Activated CD8-positive, alpha-beta memory T cell treated with anti-CD3 and anti-CD28 coated beads, Interleukin-2, amount 10 ng/mL, durations not matched to agents 7 days and 5 days (primary cell): ENCODE results near the gene SHFL. TPM values are rescaled to one million over a fixed set of nuclear protein-coding genes. Genes with fewer than 3 reads are reported as not detected.

Experiments
- ATAC-seq: fragments of 150-1000 bp; cut with Tn5 transposase; one replicate; pipeline ENCODE4 v1.10.0; 2021; ENCODE audit warnings: moderate library complexity
- CTCF ChIA-PET: fragments of 350-600 bp; sonication (Branson Sonifier 250); formaldehyde crosslinking; loops from one replicate; lab custom pipeline; 2021; ENCODE audit warnings: antibody characterized with exemption; lab: Charles Lee
- DNase-seq: peaks from one replicate; pipeline ENCODE4 v3.0.0-alpha.2; 2020
- H3K27ac Mint-ChIP-seq: one replicate; pipeline ENCODE4 v1.8.0; 2021; ENCODE audit warnings: mild to moderate bottlenecking, mixed read lengths
- H3K27me3 Mint-ChIP-seq: one replicate; pipeline ENCODE4 v1.8.0; 2021; ENCODE audit warnings: mixed read lengths
- H3K36me3 Mint-ChIP-seq: one replicate; pipeline ENCODE4 v1.8.0; 2021; ENCODE audit warnings: mild to moderate bottlenecking, mixed read lengths
- H3K4me1 Mint-ChIP-seq: one replicate; pipeline ENCODE4 v1.8.0; 2021; ENCODE audit warnings: mixed read lengths
- H3K4me3 Mint-ChIP-seq: one replicate; pipeline ENCODE4 v1.8.0; 2021; ENCODE audit warnings: mild to moderate bottlenecking, moderate library complexity, mixed read lengths
- H3K9me3 Mint-ChIP-seq: one replicate; pipeline ENCODE4 v1.8.0; 2022; ENCODE audit warnings: low read depth, mixed read lengths
- total RNA-seq, 2 experiments: library from RNA; stranded (reverse); gene quantifications; one replicate each; pipeline ENCODE4 v1.2.3, GENCODE V29; 2021

The SHFL gene
- total RNA-seq, 2 experiments from 2014 or later: 95.3 to 146 TPM

- Mint-ChIP-seq H3K27me3 (no peaks in the 10 kb centered on the region), H3K36me3 (peaks cover 41% of the 10 kb centered on the region), H3K4me3 (no peak overlapping the region), H3K4me1 (peaks cover 69% of the 10 kb centered on the region), H3K9me3 (no peaks in the 10 kb centered on the region), H3K27ac (no peak overlapping the region)
- ATAC-seq (no peak), DNase-seq (no peak)
- CTCF ChIA-PET: interaction anchor here (1.1 to 7.6 kb wide), 5 partner anchors 8 to 136 kb away, joined by 3 to 147 read pairs (median 15); partner anchors contain the start of gene PPAN
Observed at GRCh38 chr19:10114651-10115391, 28.7 kb downstream of the SHFL start.

GRCh38 chr19:10115392-10116084 is 29.4 kb downstream of the SHFL start:
- no peaks in the 10 kb centered on the region for H3K9me3 Mint-ChIP-seq
- H3K27me3 Mint-ChIP-seq: no peaks in the 10 kb centered on the region
- CTCF ChIA-PET: interaction anchor here (1.1 to 7.6 kb wide), 3 partner anchors 9 to 135 kb away, joined by 3 to 147 read pairs (median 10); partner anchors contain the start of gene PPAN
- DNase-seq (no peak), ATAC-seq (no peak)
- H3K27ac Mint-ChIP-seq: peak overlapping the region; percentile 36
- peaks cover 64% of the 10 kb centered on the region for H3K4me1 Mint-ChIP-seq
- H3K36me3 Mint-ChIP-seq: peaks cover 35% of the 10 kb centered on the region
- no peak overlapping the region for H3K4me3 Mint-ChIP-seq

GRCh38 chr19:10116085-10116865 is 30.2 kb downstream of the SHFL start:
- peak overlapping the region; percentile 36 for H3K27ac Mint-ChIP-seq
- DNase-seq: no peak

GRCh38 chr19:10116866-10117616 is 30.9 kb downstream of the SHFL start:
- Mint-ChIP-seq H3K9me3 (no peaks in the 10 kb centered on the region), H3K27ac (peak overlapping the region; percentile 33), H3K27me3 (no peaks in the 10 kb centered on the region), H3K36me3 (peaks cover 28% of the 10 kb centered on the region), H3K4me1 (peaks cover 54% of the 10 kb centered on the region), H3K4me3 (no peak overlapping the region)
- CTCF ChIA-PET: interaction anchor here (0.9 to 7.6 kb wide), 4 partner anchors 11 to 112 kb away, joined by 3 to 147 read pairs (median 6); partner anchors contain the start of gene PPAN
- no peak for DNase-seq
- ATAC-seq: no peak

More at GRCh38 chr19:10116085-10116865, 30.2 kb downstream of the SHFL start:
- CTCF ChIA-PET: interaction anchor here (1.1 to 7.6 kb wide), 3 partner anchors 10 to 113 kb away, joined by 3 to 147 read pairs (median 10); partner anchors contain the start of gene PPAN
- ATAC-seq: no peak
- Mint-ChIP-seq H3K36me3 (peaks cover 32% of the 10 kb centered on the region), H3K4me3 (no peak overlapping the region), H3K4me1 (peaks cover 62% of the 10 kb centered on the region), H3K9me3 (no peaks in the 10 kb centered on the region), H3K27me3 (no peaks in the 10 kb centered on the region)

- Mint-ChIP-seq H3K4me1 (peaks cover 37% of the 10 kb centered on the region), H3K27ac (peak overlapping the region; percentile 90), H3K4me3 (peak overlapping the region; percentile 97), H3K27me3 (no peaks in the 10 kb centered on the region), H3K9me3 (no peaks in the 10 kb centered on the region), H3K36me3 (peaks cover 24% of the 10 kb centered on the region)
- ATAC-seq (no peak), DNase-seq (no peak)
- CTCF ChIA-PET: interaction anchor here (0.5 to 1.5 kb wide), 7 partner anchors 10 to 30 kb away, joined by 3 to 4 read pairs (median 3); no protein-coding TSS in a partner anchor
Observed at GRCh38 chr19:10118960-10119359, 32.8 kb downstream of the SHFL start.

GRCh38 chr19:10120538-10121189 is 34.5 kb downstream of the SHFL start:
- no peaks in the 10 kb centered on the region for H3K9me3 Mint-ChIP-seq
- no peak for DNase-seq
- peaks cover 30% of the 10 kb centered on the region for H3K4me1 Mint-ChIP-seq
- peaks cover 18% of the 10 kb centered on the region for H3K36me3 Mint-ChIP-seq
- no peak for ATAC-seq
- no peak overlapping the region for H3K27ac Mint-ChIP-seq
- H3K4me3 Mint-ChIP-seq: no peak overlapping the region
- CTCF ChIA-PET: interaction anchor here (0.6 to 2.0 kb wide), 13 partner anchors 8 to 363 kb away, joined by 3 to 7 read pairs (median 4); partner anchors contain the start of gene PPAN
- no peaks in the 10 kb centered on the region for H3K27me3 Mint-ChIP-seq

GRCh38 chr19:10122045-10122444 is 35.9 kb downstream of the SHFL start:
- ATAC-seq (no peak), DNase-seq (no peak)
- CTCF ChIA-PET: interaction anchor here (0.7 to 2.2 kb wide), 3 partner anchors 9 to 1467 kb away, joined by 3 to 9 read pairs (median 7); no protein-coding TSS in a partner anchor
- no peaks in the 10 kb centered on the region for H3K9me3 Mint-ChIP-seq
- no peak overlapping the region for H3K4me3 Mint-ChIP-seq
- H3K27me3 Mint-ChIP-seq: no peaks in the 10 kb centered on the region
- H3K27ac Mint-ChIP-seq: no peak overlapping the region
- peaks cover 15% of the 10 kb centered on the region for H3K36me3 Mint-ChIP-seq
- H3K4me1 Mint-ChIP-seq: peaks cover 19% of the 10 kb centered on the region

- Mint-ChIP-seq H3K36me3 (peaks cover 15% of the 10 kb centered on the region), H3K4me3 (no peak overlapping the region), H3K27me3 (no peaks in the 10 kb centered on the region), H3K4me1 (peaks cover 7% of the 10 kb centered on the region), H3K9me3 (no peaks in the 10 kb centered on the region), H3K27ac (no peak overlapping the region)
- CTCF ChIA-PET: no interaction called here
- DNase-seq (no peak), ATAC-seq (no peak)
Observed at GRCh38 chr19:10124429-10124828, 38.3 kb downstream of the SHFL start.

- Mint-ChIP-seq H3K27ac (no peak overlapping the region), H3K36me3 (peaks cover 17% of the 10 kb centered on the region), H3K4me1 (no peaks in the 10 kb centered on the region), H3K4me3 (no peak overlapping the region), H3K9me3 (no peaks in the 10 kb centered on the region), H3K27me3 (no peaks in the 10 kb centered on the region)
- ATAC-seq (no peak), DNase-seq (no peak)
- CTCF ChIA-PET: no interaction called here
Observed at GRCh38 chr19:10126213-10126639, 40.1 kb downstream of the SHFL start.

GRCh38 chr19:10132905-10133304 is 46.8 kb downstream of the SHFL start:
- no peak for DNase-seq
- no peak overlapping the region for H3K27ac Mint-ChIP-seq
- CTCF ChIA-PET: interaction anchor here (1.1 to 1.5 kb wide), 2 partner anchors 9 to 12 kb away, joined by 3 to 5 read pairs; no protein-coding TSS in a partner anchor
- peaks cover 26% of the 10 kb centered on the region for H3K36me3 Mint-ChIP-seq
- no peaks in the 10 kb centered on the region for H3K4me1 Mint-ChIP-seq
- H3K4me3 Mint-ChIP-seq: no peak overlapping the region
- no peak for ATAC-seq
- no peaks in the 10 kb centered on the region for H3K9me3 Mint-ChIP-seq
- H3K27me3 Mint-ChIP-seq: no peaks in the 10 kb centered on the region

GRCh38 chr19:10133596-10133995 is 47.5 kb downstream of the SHFL start:
- Mint-ChIP-seq H3K4me1 (no peaks in the 10 kb centered on the region), H3K27me3 (no peaks in the 10 kb centered on the region), H3K27ac (no peak overlapping the region), H3K9me3 (no peaks in the 10 kb centered on the region), H3K36me3 (peaks cover 27% of the 10 kb centered on the region), H3K4me3 (no peak overlapping the region)
- ATAC-seq: no peak
- CTCF ChIA-PET: interaction anchor here (1.1 to 1.5 kb wide), 2 partner anchors 8 to 13 kb away, joined by 3 to 5 read pairs; no protein-coding TSS in a partner anchor
- DNase-seq: no peak

- CTCF ChIA-PET: no interaction called here
- ATAC-seq: no peak
- Mint-ChIP-seq H3K27me3 (no peaks in the 10 kb centered on the region), H3K36me3 (peaks cover 32% of the 10 kb centered on the region), H3K9me3 (no peaks in the 10 kb centered on the region), H3K4me1 (no peaks in the 10 kb centered on the region), H3K4me3 (no peak overlapping the region), H3K27ac (no peak overlapping the region)
- DNase-seq: no peak
Observed at GRCh38 chr19:10134040-10134439, 47.9 kb downstream of the SHFL start.
